ENCODE results near the gene COL20A1. TPM values are rescaled to one million over a fixed set of nuclear protein-coding genes. Genes with fewer than 3 reads are reported as not detected.

Gene COL20A1
- total RNA-seq, 1 experiment from 2014 or later = not detected

- no peak for DNase-seq (ENCODE audit: low spot score)
These were observed 15.3 kb upstream of the COL20A1 start for GRCh38 chr20:63277466-63278272.

DNA sequence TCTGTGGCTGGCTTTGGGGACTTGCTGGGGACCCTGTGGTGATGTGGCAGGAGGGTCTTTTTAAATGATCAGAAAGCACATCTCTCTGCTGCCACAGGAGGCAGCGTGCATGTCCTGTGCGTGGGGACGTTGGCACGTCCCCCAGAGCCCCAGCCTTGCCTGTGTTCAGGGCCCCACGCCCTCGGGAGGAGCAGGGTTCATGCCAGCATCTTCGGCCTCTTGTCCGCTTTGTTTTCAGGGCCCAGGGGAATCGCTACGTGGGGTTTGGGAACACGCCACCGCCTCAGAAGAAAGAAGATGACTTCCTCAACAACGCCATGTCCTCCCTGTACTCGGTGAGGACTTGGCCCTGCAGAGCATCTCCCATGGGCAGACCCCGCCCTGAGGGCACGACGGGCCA is 14.3 kb upstream of the COL20A1 start:
- no peak for DNase-seq (ENCODE audit: low spot score)

DNA sequence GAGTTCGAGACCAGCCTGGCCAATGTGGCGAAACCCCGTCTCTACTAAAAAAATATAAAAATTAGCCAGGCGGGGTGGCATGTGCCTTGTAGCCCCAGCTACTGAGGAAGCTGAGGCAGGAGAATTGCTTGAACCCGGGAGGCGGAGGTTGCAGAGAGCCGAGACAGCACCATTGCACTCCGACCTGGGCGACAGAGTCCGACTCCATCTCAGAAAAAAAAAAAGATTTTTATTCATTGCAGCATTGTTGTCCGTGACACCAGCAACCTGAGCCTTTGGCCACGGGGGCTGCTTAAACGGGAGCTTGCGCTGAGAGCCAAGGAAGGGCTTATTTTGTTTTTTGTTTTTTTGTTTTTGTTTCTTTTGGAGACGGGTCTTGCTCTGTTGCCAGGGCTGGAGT is 13.1 kb upstream of the COL20A1 start:
- no peak for DNase-seq (ENCODE audit: low spot score)

DNA sequence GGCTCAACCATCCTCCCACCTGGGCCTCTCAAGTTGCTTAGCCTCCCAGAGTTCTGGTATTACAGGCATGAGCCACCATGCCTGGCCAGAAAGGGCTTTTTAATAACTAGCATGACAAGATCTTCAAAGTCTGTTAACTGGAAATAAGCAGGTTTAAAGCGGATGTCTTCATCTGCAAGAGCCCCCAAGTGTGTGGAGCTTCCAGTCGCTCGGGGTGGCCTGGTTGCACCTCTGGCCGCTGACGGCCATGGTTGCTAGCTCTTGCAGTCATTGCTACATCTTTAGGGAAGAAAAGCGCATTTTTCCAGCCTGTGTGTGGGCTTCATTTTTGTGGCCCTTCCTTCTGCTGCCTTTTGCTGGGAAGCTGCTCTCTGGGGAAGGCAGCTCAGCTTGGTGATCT is 12.6 kb upstream of the COL20A1 start:
- DNase-seq (ENCODE audit: low spot score) = no peak

- no peak for DNase-seq (ENCODE audit: low spot score)
These were observed 11.9 kb upstream of the COL20A1 start for GRCh38 chr20:63280929-63281545.

GRCh38 chr20:63281742-63282665 is 11.0 kb upstream of the COL20A1 start:
- no peak for DNase-seq (ENCODE audit: low spot score)

- no peak for DNase-seq (ENCODE audit: low spot score)
These were observed 10.0 kb upstream of the COL20A1 start for GRCh38 chr20:63282946-63283345.

DNA sequence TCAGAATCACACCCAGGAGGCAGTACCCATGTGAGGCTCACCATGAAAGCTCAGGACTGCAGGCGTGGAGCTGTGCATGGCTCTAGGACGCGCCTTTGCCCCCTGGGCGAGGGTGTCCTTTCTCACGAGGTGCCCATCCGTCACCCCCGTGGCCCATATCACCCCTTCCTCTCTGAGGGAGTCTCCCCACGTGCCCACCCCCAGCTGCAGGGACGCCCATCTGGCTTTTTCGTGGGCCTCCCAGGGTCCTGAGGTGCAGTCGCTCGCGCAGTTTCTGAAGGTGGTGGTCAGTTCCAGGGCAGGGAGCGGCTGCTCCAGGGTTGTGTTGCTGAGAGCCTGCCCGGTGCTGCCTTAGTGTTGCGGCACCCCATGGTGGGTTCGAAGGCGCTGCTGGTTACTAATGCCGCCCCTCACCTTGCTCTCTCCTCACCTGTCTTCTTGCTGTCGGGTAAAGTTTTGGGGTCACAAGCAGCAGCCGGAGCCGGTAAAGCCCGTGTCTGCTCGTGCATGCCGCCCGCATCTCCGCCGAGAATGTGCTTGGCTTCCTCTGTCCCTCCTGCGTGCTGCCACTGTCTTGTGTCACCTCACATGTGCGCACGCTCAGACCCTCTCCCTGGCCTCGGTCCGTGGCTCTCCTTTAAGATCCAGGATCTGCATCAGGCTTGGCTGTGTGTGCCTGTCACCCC is 9.4 kb upstream of the COL20A1 start:
- no peak for DNase-seq (ENCODE audit: low spot score)

- DNase-seq (ENCODE audit: low spot score) = no peak
These were observed 8.9 kb upstream of the COL20A1 start for GRCh38 chr20:63284083-63284440.

DNA sequence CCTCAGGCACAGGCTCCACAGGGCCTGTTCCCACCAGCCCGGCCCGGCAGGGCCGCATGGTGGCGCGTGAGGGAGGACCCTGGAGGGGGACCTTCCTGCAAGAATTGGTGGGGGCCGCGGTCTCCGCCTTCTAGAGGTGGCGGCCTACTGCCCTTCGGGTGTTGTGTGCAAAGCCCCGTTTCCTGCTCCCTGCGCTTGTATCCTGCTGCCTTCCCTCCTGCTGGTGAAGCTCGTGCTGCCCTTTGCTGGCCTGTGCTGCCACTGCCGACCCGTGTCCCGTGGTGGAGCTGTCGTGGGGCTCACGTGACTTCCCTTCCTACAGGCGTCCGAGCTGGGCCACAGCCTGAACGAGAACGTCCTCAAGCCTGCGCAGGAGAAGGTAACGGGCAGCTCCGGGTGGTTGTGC is 8.4 kb upstream of the COL20A1 start:
- DNase-seq (ENCODE audit: low spot score) = no peak

GRCh38 chr20:63284981-63285524 is 7.9 kb upstream of the COL20A1 start:
- DNase-seq (ENCODE audit: low spot score) = no peak

DNA sequence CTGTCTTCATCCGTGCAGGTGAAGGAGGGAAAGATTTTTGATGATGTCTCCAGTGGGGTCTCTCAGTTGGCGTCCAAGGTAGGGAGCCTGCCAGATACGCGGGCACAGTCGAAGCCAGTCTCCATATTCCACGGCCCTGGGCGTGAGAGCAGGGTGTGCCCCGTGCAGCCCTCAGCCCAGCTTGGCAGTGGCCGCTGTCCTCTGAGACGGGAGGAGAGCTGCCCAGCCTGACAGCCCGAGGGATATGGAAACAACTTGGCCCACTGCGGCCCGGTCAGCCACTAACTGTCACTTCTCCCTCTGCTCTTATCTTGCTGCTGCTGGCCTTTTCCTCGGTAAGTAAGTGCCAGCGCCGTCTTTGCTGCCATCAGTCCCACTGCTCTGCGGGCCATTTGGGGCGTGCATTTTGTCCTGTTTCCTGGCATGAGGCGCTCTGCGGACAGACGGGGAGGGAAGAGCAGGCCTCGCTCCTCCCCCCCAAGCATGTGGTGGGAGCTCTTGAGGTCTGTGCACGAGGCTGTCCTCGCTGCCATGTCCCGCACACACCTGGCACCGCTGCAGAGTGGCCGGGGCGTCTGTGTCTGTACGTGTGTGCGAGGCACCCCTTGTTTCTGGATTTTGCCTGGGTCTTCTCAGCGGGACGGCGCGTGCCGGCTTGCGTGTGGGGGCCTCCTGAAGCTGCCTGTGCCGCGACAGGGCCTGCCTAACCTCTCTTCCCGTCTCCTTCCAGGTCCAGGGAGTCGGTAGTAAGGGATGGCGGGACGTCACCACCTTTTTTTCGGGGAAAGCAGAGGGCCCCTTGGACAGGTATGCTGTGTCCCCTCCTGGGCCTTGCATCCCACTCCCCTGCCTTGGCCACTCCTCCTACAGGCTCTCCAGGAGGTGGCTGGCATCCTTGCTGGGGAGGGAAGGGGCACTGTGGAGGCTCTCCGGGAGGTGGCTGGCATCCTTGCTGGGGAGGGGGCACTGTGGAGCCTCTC is 7.1 kb upstream of the COL20A1 start:
- no peak for DNase-seq (ENCODE audit: low spot score)

DNA sequence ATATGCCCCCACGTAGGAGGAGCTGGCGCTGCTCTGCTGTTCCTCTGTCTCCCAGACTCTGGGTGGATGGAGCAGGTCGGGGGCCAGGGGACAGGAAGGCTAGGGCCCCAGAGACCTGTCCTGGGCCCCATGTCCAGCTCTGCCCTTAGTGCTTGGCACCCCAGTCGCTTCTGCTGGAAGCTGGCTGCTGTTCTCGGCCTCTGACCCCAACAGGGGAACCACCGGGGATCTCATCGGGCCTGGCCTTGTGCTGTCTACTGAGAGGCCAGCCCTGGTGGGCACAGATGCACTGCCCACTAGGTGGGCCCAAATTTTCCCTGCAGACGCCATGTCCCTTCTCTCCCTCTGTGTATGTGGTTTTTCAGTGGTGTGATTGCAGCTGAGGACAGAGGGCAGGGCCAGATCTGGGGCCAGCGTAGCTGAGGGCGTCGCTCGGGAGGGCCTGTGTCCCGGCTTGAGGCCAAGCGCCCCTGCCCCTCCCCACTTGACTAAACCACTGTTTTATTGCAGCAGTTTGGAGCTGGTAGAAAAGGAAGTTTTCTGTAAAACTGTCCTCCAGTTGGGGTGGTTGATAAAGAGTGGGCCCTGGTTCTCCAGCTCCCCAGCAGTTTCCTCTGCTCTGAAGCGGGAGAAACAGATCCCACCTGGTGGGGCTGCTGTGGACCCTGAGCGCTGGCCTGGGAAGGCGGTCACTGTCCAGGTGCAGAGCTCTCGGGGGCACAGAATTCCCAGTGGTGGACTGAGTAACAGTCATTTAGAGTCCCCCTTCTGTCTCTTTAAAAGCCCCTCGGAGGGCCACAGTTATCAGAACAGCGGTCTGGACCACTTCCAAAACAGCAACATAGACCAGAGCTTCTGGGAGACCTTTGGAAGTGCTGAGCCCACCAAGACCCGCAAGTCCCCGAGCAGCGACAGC is 5.9 kb upstream of the COL20A1 start:
- no peak for DNase-seq (ENCODE audit: low spot score)

GRCh38 chr20:63287697-63288580 is 5.0 kb upstream of the COL20A1 start:
- DNase-seq (ENCODE audit: low spot score) = no peak

DNA sequence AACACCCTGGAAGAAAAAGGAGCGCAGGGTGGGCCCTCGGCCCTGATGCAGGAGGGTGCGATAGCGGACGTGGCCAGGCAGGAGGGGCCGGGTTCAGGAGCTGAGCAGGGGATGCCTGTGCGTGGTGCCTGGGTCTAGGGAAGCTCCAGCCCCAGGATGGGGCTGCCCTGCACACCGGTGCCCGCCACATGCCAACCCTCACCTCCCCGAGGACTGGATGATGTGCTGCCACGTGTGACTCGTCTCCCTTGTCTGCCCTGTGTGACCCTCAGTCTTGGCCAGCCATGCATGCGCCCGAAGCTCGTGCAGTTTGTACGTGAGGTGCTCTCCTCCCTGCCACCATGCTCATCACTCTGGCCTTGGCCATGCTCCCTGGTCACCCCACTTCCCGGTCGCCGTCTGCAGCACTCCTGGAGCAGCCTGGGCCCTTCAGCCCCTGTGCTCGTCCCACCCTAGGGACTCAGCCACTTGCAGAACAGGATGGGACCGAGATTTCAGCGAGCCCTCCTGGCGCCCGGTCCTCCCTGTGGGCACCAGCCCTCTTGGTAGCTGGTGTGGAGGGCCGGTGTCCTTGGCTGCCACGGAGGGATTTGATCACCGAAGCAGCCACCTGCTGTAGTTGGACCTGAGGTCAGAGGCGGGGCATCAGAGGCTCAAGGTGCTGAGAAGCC is 4.3 kb upstream of the COL20A1 start:
- no peak for DNase-seq (ENCODE audit: low spot score)

- DNase-seq (ENCODE audit: low spot score) = no peak
These were observed 3.5 kb upstream of the COL20A1 start for GRCh38 chr20:63289311-63290135.

All from A172 (cell line).